ENCODE measurements around the gene GALT.

Gene GALT

GRCh38 chr9:34607331-34607730, 39.1 kb upstream of the GALT start:
- no peak for TF ChIP-seq CTCF (IDR thresholded peaks at IDR 0.05)

- no peak for TF ChIP-seq CTCF (IDR thresholded peaks at IDR 0.05)
These were observed 35.9 kb upstream of the GALT start for GRCh38 chr9:34610434-34611206.

- TF ChIP-seq CTCF (IDR thresholded peaks at IDR 0.05) = peak; percentile 14; the same call in 1 of the 2 replicates
These were observed 35.1 kb upstream of the GALT start for GRCh38 chr9:34611251-34611810.

GRCh38 chr9:34611811-34612787, 34.4 kb upstream of the GALT start, which contains the start of gene RPP25L:
Gene RPP25L, minus strand, starts transcription at chr9:34612097. Its CDS starts 801 bp downstream, at chr9:34611296.
- TF ChIP-seq CTCF (IDR thresholded peaks at IDR 0.05) = no peak

GRCh38 chr9:34612788-34613390, 33.6 kb upstream of the GALT start:
- peak; percentile 85 for TF ChIP-seq CTCF (IDR thresholded peaks at IDR 0.05)

GRCh38 chr9:34615132-34615531, 31.3 kb upstream of the GALT start:
- no peak for TF ChIP-seq CTCF (IDR thresholded peaks at IDR 0.05)

All from LNCAP (cell line).